Measurements from ENCODE around the gene SLC46A3.
"Not testable (repeated sequence)": the region's sequence is repeated elsewhere in the genome, so short reads cannot be mapped to it uniquely, and the experiment has no call there.

Gene SLC46A3, protein sequence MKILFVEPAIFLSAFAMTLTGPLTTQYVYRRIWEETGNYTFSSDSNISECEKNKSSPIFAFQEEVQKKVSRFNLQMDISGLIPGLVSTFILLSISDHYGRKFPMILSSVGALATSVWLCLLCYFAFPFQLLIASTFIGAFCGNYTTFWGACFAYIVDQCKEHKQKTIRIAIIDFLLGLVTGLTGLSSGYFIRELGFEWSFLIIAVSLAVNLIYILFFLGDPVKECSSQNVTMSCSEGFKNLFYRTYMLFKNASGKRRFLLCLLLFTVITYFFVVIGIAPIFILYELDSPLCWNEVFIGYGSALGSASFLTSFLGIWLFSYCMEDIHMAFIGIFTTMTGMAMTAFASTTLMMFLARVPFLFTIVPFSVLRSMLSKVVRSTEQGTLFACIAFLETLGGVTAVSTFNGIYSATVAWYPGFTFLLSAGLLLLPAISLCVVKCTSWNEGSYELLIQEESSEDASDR

DNA sequence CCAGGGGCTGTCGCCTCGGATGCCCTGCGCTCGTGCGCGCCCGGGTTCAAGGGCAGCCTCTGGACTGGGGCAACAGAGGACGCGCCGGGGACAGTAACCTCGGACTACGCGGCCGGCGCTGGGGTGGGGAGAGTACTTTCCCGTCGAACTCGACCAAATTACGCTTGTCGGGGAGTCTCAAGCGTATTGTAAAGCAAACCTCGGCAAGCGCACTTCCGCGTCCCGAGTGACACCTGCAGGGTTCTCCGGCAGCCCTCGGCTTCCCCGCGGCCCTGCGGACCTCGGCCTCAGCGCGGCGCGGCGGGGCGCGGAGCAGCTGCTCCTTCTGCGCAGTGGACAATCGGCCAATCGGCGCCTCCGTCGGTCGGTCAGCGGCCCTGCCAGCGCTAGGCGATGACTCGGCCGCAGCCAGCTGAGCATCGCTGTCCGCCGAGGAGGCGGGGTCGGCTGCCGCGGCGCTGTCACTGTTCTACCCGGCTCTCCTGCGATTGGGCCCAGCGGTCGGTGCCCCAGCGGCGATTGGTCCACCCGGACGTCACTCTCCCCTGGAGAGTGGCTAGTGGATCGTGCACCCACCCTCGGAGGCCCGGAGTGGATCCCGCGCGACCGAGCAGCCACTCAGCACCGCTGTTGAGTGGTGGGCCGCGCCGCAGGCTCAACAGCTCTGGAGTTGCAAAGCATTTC, at the start of gene SLC46A3:
SLC46A3 (minus strand) TSS at position 428 of the 684 bp plus-strand sequence. CDS start 972 bp downstream, outside the sequence.
- peak; percentile 97 for DNase-seq (ENCODE audit: low read depth)

DNA sequence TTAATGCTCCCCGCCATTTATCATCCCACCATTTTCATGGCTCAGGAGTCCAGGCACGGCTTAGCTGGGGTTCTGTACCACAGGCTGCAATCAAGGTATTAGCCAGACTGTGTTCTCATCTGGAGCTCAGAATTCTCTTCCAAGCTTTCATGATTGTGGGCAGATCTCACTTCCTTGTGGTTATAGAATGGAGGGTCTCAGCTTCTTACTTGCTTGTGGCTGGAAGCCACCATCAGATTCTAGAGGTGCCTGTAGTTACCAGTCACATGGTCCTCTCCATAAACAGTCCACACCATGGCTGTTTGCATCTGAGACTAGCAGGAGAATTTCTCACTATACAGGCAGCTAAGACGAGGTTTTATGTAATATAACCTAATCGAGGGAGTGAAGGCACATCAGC, 45.1 kb upstream of the SLC46A3 start:
- no peak for DNase-seq (ENCODE audit: low read depth)

DNA sequence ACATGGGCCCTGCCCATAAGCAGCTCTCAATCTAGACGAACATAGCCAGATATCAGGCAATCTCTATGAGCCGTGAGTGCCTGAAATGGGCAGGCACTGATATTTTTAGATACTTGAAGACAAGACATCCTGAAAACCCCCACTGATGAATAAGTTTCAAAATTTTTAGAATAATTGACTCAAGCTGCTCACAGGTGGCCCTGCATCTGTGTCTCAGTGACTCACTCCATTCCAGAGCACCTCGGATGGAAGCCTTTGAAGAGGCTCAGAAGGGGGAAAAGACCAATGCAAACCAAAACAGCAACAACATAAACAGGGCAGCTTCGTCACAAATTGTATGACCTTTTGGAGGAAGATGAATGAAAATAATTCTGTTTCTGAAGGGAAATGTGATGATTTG, 42.8 kb upstream of the SLC46A3 start:
- peak; percentile 29 for DNase-seq (ENCODE audit: low read depth)

DNA sequence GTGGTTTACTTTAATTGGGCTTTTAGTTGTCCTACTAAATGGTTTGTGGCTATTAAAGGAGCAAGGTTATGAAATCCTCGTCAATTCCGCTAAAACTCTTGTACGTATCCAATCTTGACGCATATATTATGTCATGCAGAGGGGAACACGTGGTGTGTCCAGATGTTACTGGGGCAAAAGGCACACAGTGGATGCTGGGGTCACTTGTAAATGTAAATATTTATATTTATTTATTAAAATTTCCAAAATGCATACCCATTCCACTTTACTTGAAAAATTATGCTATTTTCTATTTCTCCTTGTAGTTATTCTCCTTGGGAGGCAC, 36.7 kb upstream of the SLC46A3 start:
- DNase-seq (ENCODE audit: low read depth): no peak

DNA sequence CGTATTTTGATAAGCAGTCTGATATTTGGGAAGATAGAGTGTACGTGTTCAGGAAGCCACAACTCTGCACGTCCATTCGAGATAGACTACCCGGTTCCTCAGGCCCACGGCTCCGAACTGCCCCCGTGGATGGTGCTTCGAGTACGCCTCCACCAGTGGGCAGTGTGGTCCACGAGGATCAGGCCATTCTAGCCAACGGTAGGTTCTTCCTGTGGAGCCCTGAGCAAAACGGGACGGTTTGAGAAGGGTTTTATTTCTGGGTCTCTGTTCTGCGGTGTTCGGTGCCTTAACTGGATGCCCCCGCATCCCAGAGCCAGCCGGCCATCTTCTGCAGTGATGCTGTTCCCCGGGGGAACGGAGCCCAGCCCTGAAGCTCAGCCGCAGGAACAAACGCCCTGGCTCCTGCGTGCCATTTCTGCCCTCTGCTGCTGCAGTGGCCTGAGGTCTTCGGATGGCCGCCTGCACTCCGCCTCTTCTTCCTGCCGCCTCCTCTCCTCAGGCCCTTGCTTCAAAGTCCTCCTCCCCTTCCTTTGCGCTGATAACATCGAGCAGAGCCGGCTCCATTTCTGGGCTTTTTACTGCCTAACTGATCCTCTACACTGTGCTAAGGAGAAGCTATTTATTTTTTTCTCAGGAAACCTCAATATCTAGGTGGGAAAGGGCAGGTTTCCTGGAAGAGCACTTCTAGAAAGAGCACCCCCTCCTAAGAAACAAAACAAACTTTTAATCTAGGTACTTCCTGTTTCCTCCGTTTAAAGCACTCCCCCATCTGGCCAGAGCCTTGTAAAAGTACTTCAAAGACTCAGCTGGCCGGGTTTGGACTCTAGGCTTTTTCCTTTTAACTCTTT, 36.2 kb upstream of the SLC46A3 start:
- peak; percentile 54 for DNase-seq (ENCODE audit: low read depth)

DNA sequence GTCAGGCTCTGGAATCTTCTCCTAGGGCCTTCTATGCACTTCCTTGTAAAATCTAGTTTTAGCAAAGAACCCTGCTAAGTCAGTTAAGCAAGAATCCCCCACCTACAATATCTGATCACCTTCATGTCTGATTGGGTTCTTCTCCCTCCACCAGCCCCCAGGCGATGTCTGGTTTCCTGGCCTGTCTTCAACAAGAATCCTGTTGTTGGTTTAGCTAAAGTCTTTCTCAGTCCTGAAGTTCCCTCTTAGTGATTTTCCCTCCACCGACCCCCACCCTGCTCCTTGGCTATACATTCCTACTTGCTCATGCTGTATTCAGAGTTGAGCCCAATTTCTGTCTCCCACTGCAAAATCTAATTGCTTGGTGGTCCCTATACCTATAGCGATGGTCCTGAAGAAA, 35.2 kb upstream of the SLC46A3 start:
- DNase-seq (ENCODE audit: low read depth): no peak

DNA sequence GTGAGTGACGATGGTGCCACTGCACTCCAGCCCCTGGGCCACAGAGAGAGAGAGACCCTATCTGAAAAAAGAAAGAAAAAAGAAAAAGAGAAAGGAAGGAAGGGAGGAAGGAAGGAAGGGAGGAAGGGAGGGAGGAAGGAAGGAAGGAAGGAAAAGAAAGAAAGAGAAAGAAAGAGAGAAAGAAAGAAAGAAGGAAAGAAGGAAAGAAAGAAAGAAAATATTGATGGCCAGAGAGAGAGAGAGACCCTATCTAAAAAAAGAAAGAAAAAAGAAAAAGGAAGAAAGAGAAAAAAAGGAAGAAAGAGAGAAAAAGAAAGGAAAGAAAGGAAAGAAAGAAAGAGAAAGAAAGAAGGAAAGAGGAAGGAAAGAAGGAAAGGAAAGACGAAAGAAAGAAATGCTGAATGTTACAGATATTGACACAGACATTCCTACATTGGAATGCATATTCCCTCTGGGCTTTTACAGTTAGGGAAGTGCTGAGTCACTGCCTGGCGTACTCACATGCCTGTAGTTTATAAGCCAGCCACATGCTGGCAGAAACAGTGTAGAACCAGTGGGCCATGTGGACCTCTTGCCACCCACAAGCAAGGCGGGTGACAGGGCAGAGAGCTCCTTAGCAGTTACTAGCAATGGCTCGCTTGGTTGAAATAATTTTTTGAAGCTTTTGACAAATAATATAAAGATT, 34.6 kb upstream of the SLC46A3 start:
- DNase-seq (ENCODE audit: low read depth): peak; percentile 97

DNA sequence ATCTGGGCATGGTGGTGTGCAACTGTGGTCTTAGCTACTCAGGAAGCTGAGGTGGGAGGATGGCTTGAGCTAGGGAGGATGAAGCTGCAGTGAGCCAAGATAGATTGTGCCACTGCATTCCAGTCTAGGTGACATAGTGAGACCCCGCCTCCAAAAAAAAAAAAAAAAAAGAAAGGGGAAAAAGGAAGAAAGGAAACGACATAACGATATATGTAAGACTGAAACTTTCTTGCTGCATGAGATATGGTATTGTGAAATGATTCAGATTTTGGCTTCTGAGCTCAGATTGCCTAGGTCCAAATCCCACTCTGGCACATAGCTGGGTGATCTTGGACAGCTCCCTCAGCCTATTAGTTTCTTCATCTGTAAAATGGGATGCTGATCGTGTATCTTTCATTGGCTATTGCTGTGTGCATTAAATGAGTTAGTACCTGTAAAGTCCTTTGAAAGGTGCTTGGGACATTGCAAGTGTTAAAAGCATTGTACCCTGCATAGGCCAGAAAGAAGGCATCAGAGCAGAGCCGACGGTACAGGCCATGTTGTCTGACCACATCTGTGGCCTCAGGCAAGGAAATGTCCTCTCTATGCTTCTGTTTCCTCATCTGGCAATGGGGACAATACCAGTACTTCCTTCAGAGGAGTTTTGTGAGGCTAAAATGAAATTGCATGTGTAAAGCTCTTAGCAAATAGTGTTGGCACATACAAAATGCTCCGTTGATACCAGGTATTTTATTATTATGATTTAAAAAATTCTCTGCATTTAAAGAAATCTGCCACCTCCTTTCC, 32.6 kb upstream of the SLC46A3 start:
- no peak for DNase-seq (ENCODE audit: low read depth)

DNA sequence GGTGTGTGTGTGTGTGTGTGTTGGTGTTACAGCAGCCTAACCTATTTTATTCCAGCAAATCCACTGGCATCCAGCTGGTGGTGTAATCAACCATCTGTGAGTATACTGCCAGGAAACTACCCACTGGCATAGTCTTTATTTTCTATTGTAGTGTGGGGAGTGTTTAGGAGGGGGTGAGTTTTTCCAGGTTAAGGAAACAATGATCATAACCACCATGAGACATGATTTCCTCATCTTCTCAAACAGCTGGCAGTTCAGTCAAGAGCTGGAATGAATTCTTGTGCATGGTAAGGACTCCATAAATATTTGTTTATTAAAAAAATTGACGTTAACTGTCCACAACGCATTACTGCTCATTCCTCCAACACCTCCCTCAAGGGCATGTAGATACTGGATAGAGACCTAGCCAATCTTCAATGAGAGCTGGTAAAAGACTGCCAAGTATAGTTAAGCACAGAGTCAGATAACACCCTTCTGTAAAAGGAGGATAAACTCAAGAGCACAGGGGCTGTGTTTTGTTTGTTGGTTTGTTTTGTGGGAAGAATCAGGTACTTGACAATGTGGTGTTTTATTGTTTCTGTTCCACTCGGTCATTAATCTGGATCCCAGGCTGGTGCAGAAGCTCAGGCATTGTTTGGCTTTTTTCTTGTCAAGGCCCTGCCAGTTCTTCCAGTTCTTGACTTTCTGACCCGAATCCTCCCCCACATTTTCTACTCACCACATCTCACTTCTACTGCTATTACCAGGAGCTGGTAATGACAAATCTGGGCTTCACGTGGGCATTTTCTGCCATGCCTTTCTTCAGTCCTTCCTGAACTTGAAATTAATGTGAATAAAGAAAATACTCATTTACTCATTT, 31.6 kb upstream of the SLC46A3 start:
- no peak for DNase-seq (ENCODE audit: low read depth)

DNA sequence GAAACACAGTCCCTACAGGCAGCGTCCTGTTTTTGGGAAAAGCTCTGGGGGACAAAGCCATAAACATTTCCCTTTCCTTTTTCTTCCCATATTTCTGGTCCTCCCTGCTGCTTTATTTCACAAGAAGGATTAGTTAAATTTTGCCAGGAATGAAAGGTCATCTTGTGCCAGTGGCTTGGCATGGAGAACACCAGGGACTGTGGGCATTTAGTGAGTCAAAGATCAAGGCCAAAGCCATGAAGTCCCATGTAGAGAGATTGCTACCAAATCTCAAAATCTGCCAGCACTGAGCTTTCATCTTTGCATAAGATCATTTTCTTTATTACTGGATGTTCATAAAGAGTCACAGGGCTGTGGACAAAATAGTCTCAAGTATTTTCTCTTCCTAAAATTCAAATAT, 29.1 kb upstream of the SLC46A3 start:
- no peak for DNase-seq (ENCODE audit: low read depth)

DNA sequence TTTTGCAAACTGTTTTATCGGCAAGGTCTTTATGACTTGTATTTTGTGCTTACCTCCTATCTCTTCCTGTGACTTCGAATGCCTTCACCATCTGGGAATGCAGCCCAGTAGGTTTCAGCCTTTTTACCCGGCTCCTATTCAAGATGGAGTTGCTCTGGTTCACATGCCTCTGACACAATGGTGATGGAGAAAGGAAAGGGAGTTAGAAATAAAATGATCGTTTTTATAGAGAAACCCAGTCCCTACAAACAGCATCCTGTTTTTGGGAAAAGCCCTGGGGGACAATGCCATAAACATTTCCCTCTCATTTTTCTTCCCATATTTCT, 27.5 kb upstream of the SLC46A3 start:
- no peak for DNase-seq (ENCODE audit: low read depth)

DNA sequence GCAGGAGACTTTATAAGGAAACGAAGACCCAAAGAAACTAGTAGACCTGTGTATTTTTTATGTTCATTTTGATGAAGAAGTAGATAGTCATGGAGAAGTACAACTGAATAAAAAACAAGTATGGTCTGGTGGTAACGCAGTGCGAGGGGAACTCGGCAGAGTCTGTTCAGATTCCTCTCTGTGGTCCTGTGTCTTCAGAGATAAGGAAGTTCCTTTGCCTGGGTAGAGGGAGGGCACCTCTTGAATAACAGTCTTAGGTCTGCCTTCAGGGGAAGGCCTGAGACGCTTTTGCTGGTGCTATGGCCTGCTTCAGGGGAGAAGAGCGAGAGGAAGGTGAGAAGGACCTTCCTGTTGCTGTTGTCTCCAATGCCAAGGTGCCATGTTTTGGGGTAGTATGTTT, 25.9 kb upstream of the SLC46A3 start:
- DNase-seq (ENCODE audit: low read depth): no peak

DNA sequence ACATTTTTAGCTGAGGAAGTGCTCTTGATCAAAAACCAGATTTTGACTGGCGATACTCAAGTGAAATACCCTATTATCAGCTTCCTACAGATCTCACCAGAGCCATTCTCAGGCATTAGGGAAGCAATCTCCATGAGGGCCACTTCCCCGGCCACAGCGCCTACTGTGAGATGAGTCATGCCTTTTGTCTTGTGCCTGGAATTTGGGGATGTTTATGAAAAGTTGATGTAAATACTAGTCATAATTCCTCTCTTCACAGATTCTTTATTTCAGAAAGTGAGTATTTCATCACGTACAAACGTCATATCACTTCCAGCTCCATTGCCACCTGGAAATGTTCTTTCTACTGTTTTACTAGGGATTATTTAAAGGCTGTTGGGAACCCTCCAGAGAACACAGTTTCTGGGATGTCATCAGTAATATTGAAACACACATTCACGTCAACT, 25.3 kb upstream of the SLC46A3 start:
- peak; percentile 92 for DNase-seq (ENCODE audit: low read depth)

DNA sequence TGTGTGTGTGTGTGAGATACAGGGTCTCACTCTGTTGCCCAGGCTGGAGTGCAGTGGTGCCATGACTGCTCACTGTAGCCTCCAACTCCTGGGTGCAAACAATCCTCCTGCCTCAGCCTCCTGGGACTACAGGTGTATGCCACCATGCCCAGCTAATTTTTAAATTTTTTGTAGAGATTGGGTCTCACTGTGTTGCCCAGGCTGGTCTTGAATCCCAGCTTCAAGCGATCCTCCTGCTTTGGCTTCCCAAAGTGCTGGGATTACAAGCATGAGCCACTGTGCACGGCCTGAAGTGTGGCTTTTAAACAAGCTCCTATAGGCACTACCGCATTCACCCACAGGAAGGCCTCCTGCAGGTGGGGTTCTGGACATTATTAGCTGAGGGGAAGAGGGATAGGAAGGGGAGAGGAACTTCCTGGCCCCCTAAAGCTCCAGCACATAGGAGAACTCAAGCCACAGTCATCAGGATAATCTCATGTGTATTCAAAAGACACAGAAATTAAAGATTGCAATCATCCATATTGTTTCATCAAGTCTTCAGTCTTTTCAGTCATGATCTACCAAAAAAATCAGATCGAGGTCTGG, 24.8 kb upstream of the SLC46A3 start:
- no peak for DNase-seq (ENCODE audit: low read depth)

DNA sequence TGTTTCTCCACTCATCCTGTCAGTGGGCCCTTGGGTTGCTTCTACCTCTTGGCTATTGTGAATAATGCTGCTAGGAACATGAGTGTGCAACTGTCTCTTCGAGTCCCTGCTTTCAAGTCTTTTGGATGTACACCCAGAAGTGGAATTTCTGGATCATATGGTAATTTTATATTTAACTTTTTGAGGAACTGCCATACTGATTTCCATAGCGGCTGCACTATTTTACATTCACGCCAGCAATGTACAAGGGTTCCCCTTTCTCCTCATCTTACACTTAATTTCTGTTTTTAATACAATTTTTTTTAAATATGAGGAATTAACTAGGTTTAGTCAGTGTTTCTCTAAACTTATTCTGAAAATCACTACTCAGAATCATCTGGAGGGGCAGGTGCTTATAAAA, 24.2 kb upstream of the SLC46A3 start:
- no peak for DNase-seq (ENCODE audit: low read depth)

DNA sequence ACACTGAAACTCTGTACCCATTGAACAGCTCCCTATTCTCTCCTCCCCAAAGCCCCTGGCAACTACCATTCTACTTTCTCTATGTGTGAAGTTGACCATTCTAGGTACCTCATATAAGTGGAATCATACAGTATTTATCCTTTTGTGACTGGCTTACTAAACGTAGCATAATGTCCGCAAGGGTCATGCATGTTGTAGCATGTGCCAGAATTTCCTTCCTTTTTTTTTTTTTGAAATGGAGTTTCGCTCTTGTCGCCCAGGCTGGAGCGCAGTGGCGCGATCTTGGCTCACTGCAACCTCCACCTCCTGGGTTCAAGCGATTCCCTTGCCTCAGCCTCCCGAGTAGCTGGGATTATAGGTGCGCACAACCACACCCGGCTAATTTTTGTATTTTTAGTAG, 23.7 kb upstream of the SLC46A3 start:
- DNase-seq (ENCODE audit: low read depth): not testable (repeated sequence)

DNA sequence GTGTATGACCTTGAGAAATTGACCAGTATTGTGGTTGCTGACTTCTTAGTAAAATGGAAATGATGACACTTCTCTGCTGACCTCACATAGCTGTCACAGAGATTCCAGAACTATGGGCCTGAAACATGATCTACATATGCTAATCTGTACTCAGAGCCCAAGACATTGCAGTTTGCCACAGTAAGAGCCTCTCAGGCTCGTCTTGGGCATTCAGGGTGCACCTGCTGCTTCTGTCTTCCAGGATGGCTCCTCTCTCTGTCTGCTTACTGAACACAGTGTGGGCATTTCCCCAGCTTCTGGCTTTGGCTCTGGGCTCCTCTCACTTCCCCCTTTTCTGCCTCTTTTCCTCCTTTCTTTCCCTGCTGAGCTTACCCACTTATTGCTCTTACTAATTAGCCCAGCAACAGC, 22.3 kb upstream of the SLC46A3 start:
- DNase-seq (ENCODE audit: low read depth): peak; percentile 44

DNA sequence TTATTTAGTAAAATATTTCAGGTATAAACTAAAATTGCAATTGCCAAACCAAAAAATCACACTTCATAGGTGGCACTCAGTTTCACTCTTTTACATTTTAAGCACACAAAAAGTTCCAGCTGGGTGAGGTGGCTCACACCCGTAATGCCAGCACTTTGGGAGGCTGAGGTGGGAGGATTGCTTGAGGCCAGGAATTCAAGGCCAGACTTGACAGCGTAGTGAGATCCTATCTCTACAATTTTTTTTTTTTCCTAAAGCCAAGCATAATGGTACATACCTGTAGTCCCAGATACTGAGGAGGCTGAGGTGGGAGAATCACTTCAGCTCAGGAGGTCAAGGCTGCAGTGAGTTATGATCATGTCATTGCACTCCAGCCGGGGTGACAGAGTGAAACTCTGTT, 20.6 kb upstream of the SLC46A3 start:
- DNase-seq (ENCODE audit: low read depth): no peak

DNA sequence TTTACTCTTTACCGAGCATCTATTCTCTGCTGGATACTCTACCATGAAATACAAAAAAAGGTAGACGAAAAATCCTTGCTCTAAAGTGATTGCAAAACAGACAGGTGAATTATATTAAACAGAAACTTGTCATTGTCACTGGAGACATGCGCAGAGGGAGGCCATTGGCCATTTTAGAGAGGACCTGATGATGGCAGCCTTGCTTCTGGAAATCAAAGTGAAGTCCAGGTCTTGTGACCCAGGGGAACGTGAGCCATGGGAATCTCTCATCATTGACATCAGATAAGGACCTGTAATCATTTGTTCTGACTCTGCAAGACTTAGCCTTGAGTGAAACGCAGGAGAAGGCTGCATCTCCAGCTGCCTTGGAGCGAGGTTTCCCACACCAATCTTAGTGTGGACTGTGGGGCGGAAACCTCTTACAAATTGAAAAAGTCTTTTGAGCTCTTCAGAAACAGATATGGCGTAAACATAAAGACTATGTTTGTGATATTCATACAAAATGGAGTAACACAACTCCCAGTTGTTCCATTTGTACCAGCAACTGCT, 16.8 kb upstream of the SLC46A3 start:
- DNase-seq (ENCODE audit: low read depth): no peak

DNA sequence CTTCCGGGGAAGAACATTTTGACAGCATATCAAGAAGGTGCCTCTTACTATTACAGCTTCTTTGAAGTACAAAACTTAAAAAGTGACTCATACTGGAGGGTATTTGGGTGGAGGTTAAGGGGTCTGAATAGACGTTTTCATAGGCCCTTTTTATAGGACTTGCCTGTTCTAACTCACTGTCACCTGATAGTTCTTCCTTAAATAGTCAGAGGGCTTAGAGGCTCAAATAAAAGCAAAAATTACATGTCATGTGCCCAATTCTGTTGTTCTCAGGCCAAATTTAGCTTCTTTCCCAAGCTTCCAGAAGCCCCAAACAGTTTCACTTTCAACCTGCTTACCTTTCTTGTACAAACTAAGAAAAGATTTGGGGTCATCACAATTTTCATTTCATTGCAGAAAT, 16.1 kb upstream of the SLC46A3 start:
- no peak for DNase-seq (ENCODE audit: low read depth)
